Measurements from ENCODE around the gene NRF1.

- TF ChIP-seq CTCF (IDR thresholded peaks at IDR 0.05 in 2 of 3, conservative IDR thresholded peaks at IDR 0.05 in 1 of 3; ENCODE audit: borderline replicate concordance in 1 of 3, insufficient read depth in 1 of 3, low read depth in 2 of 3, low read length in 2 of 3) (no peak), EGR1 (IDR thresholded peaks at IDR 0.05; ENCODE audit: low read depth) (no peak), ATF3 (IDR thresholded peaks at IDR 0.05) (no peak), RAD21 (IDR thresholded peaks at IDR 0.05; ENCODE audit: low read depth) (no peak), POLR2AphosphoS5 (IDR thresholded peaks at IDR 0.05; ENCODE audit: low read depth, low read length) (no peak), POLR2A (IDR thresholded peaks at IDR 0.05; ENCODE audit: borderline replicate concordance, extremely low read depth, insufficient read depth, insufficient read length) (no peak), SRF (IDR thresholded peaks at IDR 0.05; ENCODE audit: low read depth) (no peak), EZH2 (IDR thresholded peaks at IDR 0.05) (no peak), EZH2phosphoT487 (IDR thresholded peaks at IDR 0.05; ENCODE audit: borderline replicate concordance) (no peak), MAX (IDR thresholded peaks at IDR 0.05) (no peak)
Measured at GRCh38 chr7:129789000-129789399, 177.5 kb downstream of the NRF1 start.
